Omental fat pad (tissue), 4 donors: ENCODE results near the gene FUT9. TPM values are rescaled to one million over a fixed set of nuclear protein-coding genes. Genes with fewer than 3 reads are reported as not detected.

ENCODE experiments used
- ATAC-seq: fragments of 150-250 bp; one replicate; pipeline ENCODE4 v1.9.1; 2016; ENCODE audit warnings: mild to moderate bottlenecking, moderate library complexity; ENCODE audit not compliant: low FRiP score
- DNase-seq: peaks from one replicate; pipeline ENCODE4 v3.0.0-alpha.2; 2019; ENCODE audit warnings: low spot score
- total RNA-seq, 4 donors: library from RNA; depleted of rRNA; stranded (reverse); fragments of >200 nt; gene quantifications; one replicate each; pipeline ENCODE4 v1.1.0, GENCODE V29; 2016
- TF ChIP-seq, protein P1 (sequence below), 3 donors: fragments of 450-650 bp; IDR thresholded peaks; one replicate each; pipeline ENCODE4 v1.5.1; 2016 to 2017; ENCODE audit warnings: antibody characterized with exemption in 3 of 3, mild to moderate bottlenecking in 3 of 3, moderate library complexity in 2 of 3

FUT9 gene
- total RNA-seq, 4 donors from 2014 or later: not detected

- TF ChIP-seq, protein P1, sequence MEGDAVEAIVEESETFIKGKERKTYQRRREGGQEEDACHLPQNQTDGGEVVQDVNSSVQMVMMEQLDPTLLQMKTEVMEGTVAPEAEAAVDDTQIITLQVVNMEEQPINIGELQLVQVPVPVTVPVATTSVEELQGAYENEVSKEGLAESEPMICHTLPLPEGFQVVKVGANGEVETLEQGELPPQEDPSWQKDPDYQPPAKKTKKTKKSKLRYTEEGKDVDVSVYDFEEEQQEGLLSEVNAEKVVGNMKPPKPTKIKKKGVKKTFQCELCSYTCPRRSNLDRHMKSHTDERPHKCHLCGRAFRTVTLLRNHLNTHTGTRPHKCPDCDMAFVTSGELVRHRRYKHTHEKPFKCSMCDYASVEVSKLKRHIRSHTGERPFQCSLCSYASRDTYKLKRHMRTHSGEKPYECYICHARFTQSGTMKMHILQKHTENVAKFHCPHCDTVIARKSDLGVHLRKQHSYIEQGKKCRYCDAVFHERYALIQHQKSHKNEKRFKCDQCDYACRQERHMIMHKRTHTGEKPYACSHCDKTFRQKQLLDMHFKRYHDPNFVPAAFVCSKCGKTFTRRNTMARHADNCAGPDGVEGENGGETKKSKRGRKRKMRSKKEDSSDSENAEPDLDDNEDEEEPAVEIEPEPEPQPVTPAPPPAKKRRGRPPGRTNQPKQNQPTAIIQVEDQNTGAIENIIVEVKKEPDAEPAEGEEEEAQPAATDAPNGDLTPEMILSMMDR (IDR thresholded peaks at IDR 0.05): no peak
- no peak for ATAC-seq
- DNase-seq: no peak
Measured at GRCh38 chr6:96089173-96089572, 73.4 kb downstream of the FUT9 start.

DNA sequence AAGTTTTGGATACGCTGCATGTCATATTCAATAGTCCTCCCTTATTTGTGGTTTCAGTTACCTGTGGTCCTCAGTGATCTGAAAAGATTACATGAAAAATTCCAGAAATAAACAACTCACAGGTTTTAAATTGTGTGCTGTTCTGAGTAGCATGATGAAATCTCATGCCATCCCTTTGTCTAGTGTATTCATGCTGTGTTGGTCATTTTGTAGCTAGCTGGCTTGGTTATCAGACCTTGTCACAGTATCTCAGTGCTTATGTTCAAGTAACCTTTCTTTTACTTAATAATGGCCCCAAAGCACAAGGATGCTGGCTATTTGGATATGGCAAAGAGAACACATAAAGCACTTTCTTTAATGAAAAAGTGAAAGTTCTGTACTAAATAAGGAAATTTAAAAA is 78.3 kb downstream of the FUT9 start:
- DNase-seq (no peak), ATAC-seq (no peak)
- TF ChIP-seq, protein P1 (IDR thresholded peaks at IDR 0.05): no peak

- DNase-seq (no peak), ATAC-seq (no peak)
- TF ChIP-seq, protein P1 (IDR thresholded peaks at IDR 0.05): no peak
Measured at GRCh38 chr6:96099069-96099468, 83.3 kb downstream of the FUT9 start.

- TF ChIP-seq, protein P1 (IDR thresholded peaks at IDR 0.05): no peak
- DNase-seq: no peak
- ATAC-seq: no peak
Measured at GRCh38 chr6:96101564-96101963, 85.8 kb downstream of the FUT9 start.

GRCh38 chr6:96104910-96105309 is 89.1 kb downstream of the FUT9 start:
- TF ChIP-seq, protein P1 (IDR thresholded peaks at IDR 0.05): no peak
- ATAC-seq (no peak), DNase-seq (no peak)

DNA sequence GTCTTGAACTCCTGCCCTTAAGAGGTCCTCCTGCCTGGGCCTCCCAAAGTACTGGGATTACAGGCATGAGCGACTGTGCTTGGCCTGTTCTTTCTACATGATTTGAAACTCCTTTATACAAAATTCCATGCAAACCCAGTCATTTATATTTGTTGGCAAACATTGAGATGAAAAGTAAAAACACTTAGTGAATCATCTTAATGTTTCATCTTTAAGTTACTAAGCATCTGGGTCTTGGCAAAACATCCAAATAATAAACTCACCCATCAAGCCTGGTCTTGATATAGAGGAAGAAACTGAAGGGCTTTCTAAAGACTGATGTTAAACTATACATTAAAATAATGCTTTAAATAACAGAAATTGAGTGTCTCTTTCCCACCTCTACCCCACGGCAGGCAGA is 95.1 kb downstream of the FUT9 start:
- ATAC-seq (no peak), DNase-seq (no peak)
- TF ChIP-seq, protein P1 (IDR thresholded peaks at IDR 0.05): no peak

GRCh38 chr6:96116674-96117073 is 100.9 kb downstream of the FUT9 start:
- no peak for ATAC-seq
- TF ChIP-seq, protein P1 (IDR thresholded peaks at IDR 0.05): no peak
- DNase-seq: no peak
